Astrocyte of the cerebellum (primary cell): ENCODE data around the gene TM6SF1.
"Not testable (repeated sequence)": the region's sequence is repeated elsewhere in the genome, so short reads cannot be mapped to it uniquely, and the experiment has no call there.

Source experiments
- DNase-seq: peaks from one replicate; pipeline ENCODE4 v3.0.0-alpha.2; 2011; ENCODE audit warnings: low read depth
- H3K4me3 ChIP-seq: 2 replicates; pipeline ENCODE4 v1.5.1; 2011; ENCODE audit warnings: mild to moderate bottlenecking, low read depth, low read length, moderate library complexity
- CTCF ChIP-seq: IDR thresholded peaks from 2 replicates; pipeline ENCODE4 v1.5.1; 2012; ENCODE audit warnings: low read length, low read depth, moderate library complexity, mild to moderate bottlenecking; ENCODE audit errors: missing control alignments
- in situ Hi-C: cut with HindIII; loops from 2 replicates; pipeline ENCODE4 v1.10.0; 2017; ENCODE audit warnings: low sequenced_read_pairs

TM6SF1 gene

GRCh38 chr15:83127547-83128150, 20.2 kb downstream of the TM6SF1 start:
- no peak for DNase-seq
- H3K4me3 ChIP-seq: no peak overlapping the region
- in situ Hi-C loops: no loop called here
- TF ChIP-seq CTCF: no peak

- H3K4me3 ChIP-seq: no peak overlapping the region
- in situ Hi-C loops: no loop called here
- no peak for DNase-seq
- no peak for TF ChIP-seq CTCF
These were observed 22.3 kb downstream of the TM6SF1 start for GRCh38 chr15:83129791-83130190.

GRCh38 chr15:83132861-83133523, 25.5 kb downstream of the TM6SF1 start:
- TF ChIP-seq CTCF: no peak
- in situ Hi-C loops: no loop called here
- DNase-seq: no peak
- H3K4me3 ChIP-seq: no peak overlapping the region

- in situ Hi-C loops, H3K4me3 ChIP-seq, DNase-seq: not testable (repeated sequence)
These were observed 34.7 kb downstream of the TM6SF1 start for GRCh38 chr15:83142151-83142550.

GRCh38 chr15:83144771-83145170, 37.3 kb downstream of the TM6SF1 start:
- H3K4me3 ChIP-seq: no peak overlapping the region
- DNase-seq: no peak
- no peak for TF ChIP-seq CTCF
- in situ Hi-C loops: no loop called here

- in situ Hi-C loops: no loop called here
- no peak overlapping the region for H3K4me3 ChIP-seq
- no peak for DNase-seq
- no peak for TF ChIP-seq CTCF
These were observed 45.8 kb downstream of the TM6SF1 start for GRCh38 chr15:83153288-83153687.

- no peak for TF ChIP-seq CTCF
- in situ Hi-C loops: no loop called here
- H3K4me3 ChIP-seq: no peak overlapping the region
- no peak for DNase-seq
These were observed 48.5 kb downstream of the TM6SF1 start for GRCh38 chr15:83155942-83156341.
